SIG-M5 (cell line): ENCODE measurements around the gene ABCB11.
A peak's percentile ranks its signal among the peaks of the same experiment; 100 is the strongest.
"Not testable (repeated sequence)": the region's sequence is repeated elsewhere in the genome, so short reads cannot be mapped to it uniquely, and the experiment has no call there.

ENCODE experiments used
- DNase-seq: peaks from one replicate; lab custom pipeline; 2025; lab: John Stamatoyannopoulos, UW

ABCB11 gene

GRCh38 chr2:169031202-169031601 lies at the start of gene ABCB11:
TSS of gene ABCB11 (minus strand) at chr2:169031324. CDS start at chr2:169018125, 13,199 bp downstream.
- DNase-seq, result no peak

DNA sequence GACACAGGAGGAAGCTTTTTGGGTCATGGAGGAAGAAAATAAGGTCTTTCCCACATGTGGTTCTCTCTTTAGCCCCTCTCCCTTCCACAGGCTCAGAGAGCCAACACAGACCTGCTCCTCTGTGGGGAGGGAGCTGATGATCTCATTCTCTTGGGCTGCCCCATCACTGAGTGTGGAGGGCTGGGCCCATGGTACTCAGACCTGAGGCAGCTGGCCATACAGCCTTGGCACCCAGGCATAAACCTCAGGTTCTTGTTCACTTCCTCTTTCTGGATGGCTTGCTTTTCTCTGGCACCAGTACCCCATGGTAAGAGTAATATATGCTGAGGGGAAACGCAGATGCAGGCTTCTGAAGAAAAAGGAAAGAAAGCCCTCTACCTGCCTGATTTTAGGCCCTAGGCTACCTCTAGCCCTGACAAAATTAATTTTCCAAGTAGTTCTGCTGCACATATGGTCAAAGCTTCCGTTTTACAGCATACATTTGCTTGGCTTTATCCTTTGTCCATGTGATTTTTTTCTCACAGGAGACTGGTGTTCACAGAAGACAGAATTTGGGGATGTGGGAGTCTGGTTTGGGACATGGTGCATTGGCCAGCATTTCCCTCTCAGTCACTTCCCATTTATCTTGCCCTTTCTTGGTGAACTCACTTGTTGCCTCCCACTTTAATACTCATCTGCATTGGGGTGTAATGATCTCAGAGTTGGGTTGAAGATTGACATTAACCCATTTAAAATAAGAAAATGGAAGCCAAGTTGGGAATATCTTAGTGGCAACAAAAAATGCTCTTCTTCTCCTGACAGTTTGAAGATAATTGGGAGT lies 49.3 kb upstream of the ABCB11 start:
- DNase-seq, result no peak

- no peak for DNase-seq
Measured at GRCh38 chr2:169077674-169078240, 46.6 kb upstream of the ABCB11 start.

DNA sequence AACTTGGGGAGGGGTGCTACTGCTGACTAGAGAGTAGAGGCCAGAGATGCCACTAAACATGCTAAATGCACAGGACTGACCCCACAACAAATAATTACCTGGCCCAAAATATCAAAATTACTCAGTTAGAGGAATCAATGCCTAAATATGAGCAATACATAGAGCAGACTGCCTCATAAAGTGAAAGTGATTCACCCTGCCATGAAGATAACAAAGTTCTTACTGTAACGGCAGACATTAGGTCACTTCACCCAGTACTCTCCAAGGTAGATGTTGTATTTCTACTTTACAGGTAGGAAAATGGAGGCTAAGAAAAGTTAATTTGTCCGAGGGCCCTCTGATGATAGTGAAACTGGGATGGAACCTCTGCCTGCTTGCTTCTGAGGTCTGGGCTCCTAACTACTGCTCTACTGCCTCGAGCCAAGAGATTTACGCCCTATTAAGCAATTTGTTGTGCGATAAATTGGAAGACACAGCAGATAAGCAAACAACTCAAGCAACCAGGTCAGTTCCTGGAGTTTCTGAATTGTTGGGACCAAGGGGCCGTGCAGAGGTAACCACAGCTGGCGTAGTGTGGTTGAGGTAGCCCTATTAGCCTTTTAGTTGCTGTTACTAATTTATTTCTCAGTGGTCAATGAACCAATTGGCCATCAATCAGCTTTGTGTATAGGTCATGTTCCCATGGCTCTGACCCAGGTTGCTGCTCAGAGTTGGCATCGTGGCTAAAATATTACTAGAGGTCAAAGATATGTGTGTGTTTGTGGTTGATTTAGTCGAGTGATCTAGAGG lies 43.0 kb upstream of the ABCB11 start:
- no peak for DNase-seq

- no peak for DNase-seq
Measured at GRCh38 chr2:169073211-169073962, 42.3 kb upstream of the ABCB11 start.

DNA sequence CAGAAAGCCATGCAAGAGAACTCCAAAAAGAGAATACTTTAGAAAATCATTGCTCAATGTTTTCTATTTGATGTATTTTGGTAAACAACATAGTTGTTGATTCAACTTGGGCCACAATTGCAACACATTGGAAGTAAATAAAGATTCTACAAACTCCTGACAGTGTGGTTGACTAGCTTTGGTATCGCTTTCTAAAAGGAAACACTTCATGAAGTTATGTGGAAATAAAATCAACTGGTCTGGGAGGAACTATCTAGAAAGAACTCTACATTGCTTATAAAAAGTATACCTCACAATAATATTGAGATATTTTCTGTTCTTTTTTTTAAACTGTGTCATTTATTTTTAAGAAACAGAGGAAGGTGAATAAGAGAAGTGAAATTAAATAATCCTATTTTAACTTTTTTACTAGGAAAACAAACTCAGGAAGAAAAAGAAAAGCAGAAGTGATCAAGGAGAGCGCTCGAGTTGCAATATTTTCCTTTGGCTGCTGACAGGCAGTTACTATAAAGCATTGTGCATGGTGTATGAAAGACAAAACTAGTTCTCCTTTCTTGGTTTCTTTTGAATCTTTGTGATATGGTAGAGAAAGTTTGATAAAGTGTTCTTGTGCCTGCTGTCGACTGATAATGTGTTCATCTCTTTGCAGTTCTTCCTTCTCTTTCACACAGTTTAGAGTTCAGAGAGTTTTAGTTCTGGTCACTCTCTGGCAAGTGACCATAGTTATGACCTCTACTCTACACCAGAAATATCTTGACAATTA lies 41.2 kb upstream of the ABCB11 start:
- peak; percentile 98 for DNase-seq

DNA sequence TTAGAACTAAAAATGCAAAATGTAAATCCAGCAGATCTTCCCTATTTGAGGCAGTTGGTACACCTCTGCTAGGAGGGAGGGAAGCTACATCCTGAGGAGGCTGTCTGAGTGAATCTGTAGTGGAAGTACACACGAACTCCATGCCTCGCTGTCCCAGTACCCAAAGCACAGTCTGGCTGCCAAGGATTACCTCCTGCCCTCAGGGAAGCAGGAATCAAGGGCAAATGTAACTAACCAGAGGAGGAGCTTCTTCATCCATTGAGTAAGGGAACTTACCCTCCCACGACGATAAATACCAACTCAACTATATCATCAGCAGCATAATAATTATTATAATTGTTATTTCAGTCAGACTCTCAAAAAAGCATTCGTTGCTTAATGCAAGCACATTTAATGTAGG lies 40.3 kb upstream of the ABCB11 start:
- DNase-seq, result no peak

GRCh38 chr2:169069833-169070232 lies 38.7 kb upstream of the ABCB11 start:
- no peak for DNase-seq

- peak; percentile 91 for DNase-seq
Measured at GRCh38 chr2:169069341-169069740, 38.2 kb upstream of the ABCB11 start, which contains the start of gene DHRS9. TSS of gene DHRS9 (plus strand) at chr2:169069563. CDS start at chr2:169081582, 12,019 bp downstream.

GRCh38 chr2:169066897-169067296 lies 35.8 kb upstream of the ABCB11 start:
- DNase-seq, result no peak

DNA sequence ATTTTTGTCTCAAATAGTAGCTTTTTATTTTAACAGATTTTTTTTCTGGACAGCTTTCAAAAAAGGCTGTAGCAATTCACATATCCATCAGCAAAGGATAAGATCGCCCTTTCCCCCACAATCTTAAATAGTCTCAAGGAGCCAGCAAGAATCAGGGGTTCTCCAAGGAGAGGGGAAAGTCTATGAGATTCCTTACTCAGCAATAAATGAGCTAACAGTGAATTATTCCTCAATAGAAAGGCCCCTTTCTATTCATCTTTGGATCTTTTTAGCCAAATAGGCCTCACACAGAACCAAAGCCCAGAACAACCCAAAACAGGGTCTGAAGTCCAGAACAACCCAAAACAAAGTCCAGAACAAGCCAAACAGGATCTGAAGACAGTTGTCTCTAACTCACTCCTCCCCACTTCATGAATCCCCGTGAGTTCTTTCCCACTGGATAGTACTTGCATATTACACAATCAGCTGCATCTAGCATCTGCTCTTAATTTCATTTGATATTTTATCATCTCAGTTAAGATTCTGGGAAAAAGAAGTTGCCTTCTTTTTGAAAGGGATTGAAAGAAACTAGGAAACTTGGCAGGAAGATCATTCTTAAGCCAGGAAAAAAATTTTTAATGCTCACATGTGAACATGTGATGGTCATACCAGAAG lies 34.9 kb upstream of the ABCB11 start:
- DNase-seq, result no peak

DNA sequence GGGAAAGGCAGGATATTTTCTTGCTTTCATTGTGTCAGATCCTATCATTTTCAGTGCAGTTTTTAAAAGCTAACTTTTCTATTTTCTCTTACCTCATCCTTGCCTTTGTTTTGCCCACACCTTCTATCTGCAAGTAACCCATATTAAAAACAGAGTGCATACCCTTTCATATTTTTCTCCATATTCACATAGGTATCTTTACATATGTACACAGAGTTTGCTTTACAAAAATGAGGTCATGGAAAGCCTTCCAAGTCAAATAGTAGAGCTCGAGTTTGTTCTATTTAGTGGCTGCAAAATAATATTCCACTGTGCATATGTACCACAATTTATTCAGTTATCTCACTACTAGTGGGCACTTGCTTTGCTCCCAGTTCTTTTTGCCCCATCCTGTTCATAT lies 34.3 kb upstream of the ABCB11 start:
- no peak for DNase-seq

- not testable (repeated sequence) for DNase-seq
Measured at GRCh38 chr2:169064199-169064598, 33.1 kb upstream of the ABCB11 start.

DNA sequence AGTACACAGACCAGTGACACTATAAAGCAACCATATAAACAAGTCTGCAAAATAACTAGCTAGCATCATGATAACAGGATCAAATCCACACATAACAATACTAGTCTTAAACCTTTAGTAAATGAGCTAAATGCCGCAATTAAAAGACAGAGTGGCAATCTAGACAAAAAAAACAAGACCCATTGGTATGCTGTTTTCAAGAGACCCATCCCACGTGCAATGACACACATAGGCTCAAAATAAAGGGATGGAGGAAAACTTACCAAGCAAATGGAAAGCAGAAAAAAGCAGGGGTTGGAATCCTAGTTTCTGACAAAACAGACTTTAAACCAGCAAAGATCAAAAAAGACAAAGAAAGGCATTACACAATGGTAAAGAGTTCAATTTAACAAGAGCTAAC lies 23.5 kb upstream of the ABCB11 start:
- DNase-seq, result not testable (repeated sequence)

DNA sequence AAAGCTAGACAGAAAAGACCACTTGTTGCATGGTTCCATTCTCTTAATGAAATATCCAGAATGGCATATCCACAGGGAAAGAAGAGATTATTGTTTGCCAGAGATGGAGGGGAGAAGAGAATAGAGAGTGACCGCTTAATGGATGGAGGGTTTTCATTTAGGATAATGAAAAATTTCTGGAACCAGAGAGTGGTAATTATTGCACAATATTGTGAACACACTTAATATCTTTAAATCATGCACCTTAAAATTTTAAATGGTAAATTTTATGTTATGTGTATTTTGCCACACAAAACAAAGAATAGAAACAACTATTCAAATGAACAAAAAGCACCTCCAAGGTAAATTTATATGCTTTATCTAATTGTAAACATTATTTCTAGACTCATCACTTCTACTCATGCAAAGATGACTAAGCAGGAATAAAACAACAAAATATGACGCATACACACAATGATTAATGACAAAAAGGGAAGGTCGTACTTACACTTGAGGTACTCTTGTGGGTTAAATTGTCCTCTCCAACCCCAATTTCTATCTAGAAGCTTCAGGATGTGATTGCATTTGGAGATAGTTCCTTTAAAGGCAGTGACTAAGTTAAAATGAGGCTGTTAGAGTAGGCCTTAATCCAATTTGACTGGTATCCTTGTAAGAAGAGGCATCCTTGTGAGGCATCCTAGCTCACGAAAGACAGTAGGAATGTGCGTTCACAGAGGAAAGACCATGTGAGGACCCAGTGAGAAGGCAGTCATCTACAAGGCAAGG lies 19.5 kb upstream of the ABCB11 start:
- no peak for DNase-seq

GRCh38 chr2:169049142-169049541 lies 18.0 kb upstream of the ABCB11 start:
- no peak for DNase-seq

GRCh38 chr2:169047256-169048250 lies 16.4 kb upstream of the ABCB11 start:
- DNase-seq, result no peak

GRCh38 chr2:169046440-169047151 lies 15.5 kb upstream of the ABCB11 start:
- no peak for DNase-seq
